Cardiac fibroblast (primary cell): ENCODE measurements around the gene GNRH2.
"Not testable (repeated sequence)": the region's sequence is repeated elsewhere in the genome, so short reads cannot be mapped to it uniquely, and the experiment has no call there.

ENCODE experiments used
- DNase-seq, 2 donors: peaks; one replicate each; pipeline versions ENCODE4 v3.0.0 to v3.0.0-alpha.2; 2010; ENCODE audit warnings: low read depth in 2 of 2
- H3K4me3 ChIP-seq, 2 donors: replicated peaks in 1 of 2; 1 replicate in 1 of 2; 2 replicates in 1 of 2; pipeline ENCODE4 v1.5.1; 2011; ENCODE audit warnings: low read depth in 2 of 2, low read length in 2 of 2, mild to moderate bottlenecking in 2 of 2, moderate library complexity in 1 of 2
- CTCF ChIP-seq: IDR thresholded peaks from one replicate; pipeline ENCODE4 v1.5.1; 2011; ENCODE audit warnings: low read depth, mild to moderate bottlenecking, low read length, inconsistent platforms

The GNRH2 gene

GRCh38 chr20:3047486-3048419 is 4.3 kb downstream of the GNRH2 start:
- no peak for TF ChIP-seq CTCF
- no peak overlapping the region for H3K4me3 ChIP-seq
- no peak for DNase-seq

DNA sequence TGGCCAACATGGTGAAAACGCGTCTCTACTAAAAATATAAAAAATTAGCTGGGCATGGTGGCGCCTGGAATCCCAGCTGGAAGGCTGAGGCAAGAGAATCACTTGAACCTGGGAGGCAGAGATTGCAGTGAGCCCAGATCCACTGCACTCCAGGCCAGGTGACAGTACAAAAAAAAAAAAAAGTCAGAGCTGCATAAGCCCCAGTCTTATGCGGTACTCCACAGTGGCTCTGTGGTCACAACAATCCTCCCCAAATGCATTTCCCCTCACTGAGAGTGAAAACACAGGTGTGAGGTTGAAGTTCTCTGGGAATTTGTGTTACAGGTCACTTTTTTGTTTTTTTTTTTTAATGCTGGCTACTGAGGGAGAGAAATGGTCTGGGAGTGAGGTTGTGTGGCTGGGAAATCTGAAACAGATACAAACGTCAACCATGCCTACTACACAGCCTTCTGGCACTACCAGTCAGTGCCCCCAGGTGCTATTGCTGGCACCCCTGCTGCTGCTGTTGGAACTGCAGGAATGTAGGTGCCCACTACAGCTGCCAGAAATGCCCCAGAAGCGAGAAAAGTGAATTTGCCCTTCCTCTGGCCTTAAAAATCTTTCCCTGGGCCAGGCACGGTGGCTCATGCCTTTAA is 8.1 kb downstream of the GNRH2 start:
- DNase-seq: no peak
- no peak overlapping the region for H3K4me3 ChIP-seq
- no peak for TF ChIP-seq CTCF

- no peak for TF ChIP-seq CTCF
- DNase-seq: no peak
- no peak overlapping the region for H3K4me3 ChIP-seq
Measured at GRCh38 chr20:3059489-3059888, 16.1 kb downstream of the GNRH2 start.

- H3K4me3 ChIP-seq, DNase-seq: not testable (repeated sequence)
Measured at GRCh38 chr20:3064119-3064518, 20.7 kb downstream of the GNRH2 start.

DNA sequence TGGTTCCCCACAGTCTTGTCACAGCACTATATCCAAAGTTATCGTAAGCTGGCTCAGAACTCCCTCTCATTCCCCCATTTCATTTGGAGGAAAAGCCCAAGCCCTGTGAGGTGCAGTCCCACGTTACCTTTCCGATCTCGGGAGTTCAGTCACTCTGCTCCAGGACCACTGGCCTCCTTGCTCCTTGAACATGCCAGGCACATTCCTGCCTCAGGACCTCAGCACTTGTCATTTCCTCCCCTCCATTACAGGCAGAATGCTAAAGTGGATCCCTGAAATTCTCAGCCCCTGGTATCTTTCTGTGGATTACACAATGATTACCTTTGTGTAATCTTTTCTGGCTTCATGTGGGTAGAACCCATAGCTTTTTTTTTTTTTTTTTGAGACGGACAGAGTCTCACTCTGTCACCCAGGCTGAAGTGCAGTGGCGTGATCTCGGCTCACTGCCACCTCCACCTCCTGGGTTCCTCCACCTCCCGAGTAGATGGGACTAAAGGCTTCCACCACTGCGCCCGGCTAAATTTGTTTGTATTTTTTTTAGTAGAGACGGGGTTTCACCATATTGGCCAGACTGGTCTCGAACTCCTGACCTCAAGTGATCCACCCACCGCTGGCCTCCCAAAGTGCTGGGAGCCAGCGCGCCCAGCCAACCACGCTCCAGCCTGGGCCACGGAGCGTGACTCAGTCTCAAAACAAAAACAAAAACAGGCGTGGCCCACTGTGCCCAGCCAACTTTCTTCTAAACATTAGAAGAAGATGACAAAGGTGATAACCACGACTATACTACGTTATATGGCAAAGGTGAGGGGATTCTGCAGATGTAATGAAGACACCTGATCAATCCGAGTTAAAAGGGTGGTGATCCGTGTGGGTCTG is 24.0 kb downstream of the GNRH2 start:
- H3K4me3 ChIP-seq: no peak overlapping the region
- peak in 1 of 2 donors; percentile 23 for DNase-seq
- TF ChIP-seq CTCF: no peak

GRCh38 chr20:3068075-3068474 is 24.7 kb downstream of the GNRH2 start:
- TF ChIP-seq CTCF: no peak
- no peak for DNase-seq
- no peak overlapping the region for H3K4me3 ChIP-seq
